Esophagus squamous epithelium (tissue), 5 donors: ENCODE measurements around the gene RALA. TPM values are rescaled to one million over a fixed set of nuclear protein-coding genes. Genes with fewer than 3 reads are reported as not detected.
A peak's percentile ranks its signal among the peaks of the same experiment; 100 is the strongest.

Experiments
- DNase-seq: peaks from one replicate; lab custom pipeline; 2025; lab: John Stamatoyannopoulos, UW
- H3K27ac ChIP-seq, 4 donors: fragments of 200-600 bp; sonication (generic); one replicate each; pipeline ENCODE4 v1.5.1; 2016 to 2019; ENCODE audit warnings: mild to moderate bottlenecking in 1 of 4
- H3K27me3 ChIP-seq, 4 donors: fragments of 200-600 bp; sonication (generic); 1 replicate in 3 of 4; 2 replicates in 1 of 4; pipeline versions ENCODE4 v1.5.1 to v1.6.0; 2017 to 2021; ENCODE audit warnings: antibody characterized with exemption in 1 of 4
- H3K36me3 ChIP-seq, 3 donors: fragments of 200-600 bp; sonication (generic); one replicate each; pipeline ENCODE4 v1.5.1; 2016 to 2019
- H3K4me1 ChIP-seq, 3 donors: fragments of 200-600 bp; sonication (generic); one replicate each; pipeline ENCODE4 v1.5.1; 2017 to 2019
- H3K4me3 ChIP-seq, 4 donors: fragments of 200-600 bp; sonication (generic); 1 replicate in 3 of 4; 2 replicates in 1 of 4; pipeline ENCODE4 v1.5.1; 2016 to 2019; ENCODE audit warnings: mild to moderate bottlenecking in 2 of 4, moderate library complexity in 1 of 4
- H3K9me3 ChIP-seq, 3 donors: fragments of 200-600 bp; sonication (generic); one replicate each; pipeline ENCODE4 v1.5.1; 2016 to 2019
- CTCF ChIP-seq, 6 experiments: fragments of 450-650 bp in 4 of 6; fragments of 200-600 bp in 2 of 6; sonication (generic) in 2 of 6; IDR thresholded peaks; one replicate each; pipeline ENCODE4 v1.5.1; 2016 to 2019; ENCODE audit warnings: antibody characterized with exemption in 6 of 6, mild to moderate bottlenecking in 4 of 6, moderate library complexity in 4 of 6
- POLR2A ChIP-seq, 4 donors: fragments of 450-650 bp; IDR thresholded peaks; one replicate each; pipeline ENCODE4 v1.6.1; 2017; ENCODE audit warnings: antibody characterized with exemption in 4 of 4, mild to moderate bottlenecking in 4 of 4, moderate library complexity in 3 of 4
- WGBS, 2 donors: methylation state at CpG; one replicate each; pipeline ENCODE4 v1.1.5; 2018; 5-methylcytosine and 5-hydroxymethylcytosine counted together
- intact Hi-C: fragments of 100-400 bp; cut with DNase I; formaldehyde crosslinking; loops from one replicate; pipeline ENCODE4 v1.15.0; 2022
- total RNA-seq, 4 donors: library from RNA; depleted of rRNA; stranded (reverse); fragments of >200 nt; gene quantifications; one replicate each; pipeline ENCODE4 v1.1.0, GENCODE V29; 2016
- donor health status: DM: yes; HTN: yes; CAD: no.

Gene RALA
- 10 to 100 TPM; 32.8 to 49.6 (median 39.9) TPM for total RNA-seq

- intact Hi-C loops, result no loop called here
- peaks cover 10 to 53% (median 11%) of the 10 kb centered on the region in 3 donors for H3K4me1 ChIP-seq
- no peaks in the 10 kb centered on the region for H3K36me3 ChIP-seq
- WGBS, 2 donors, result 0 to 6% methylated on average over 3 to 7 of the region's 56 CpGs
- peak within 1 kb of the TSS; percentile 82 to 98 (median 88) for H3K4me3 ChIP-seq
- DNase-seq, result peak; percentile 44
- TF ChIP-seq CTCF (IDR thresholded peaks at IDR 0.05) (peak in 1 of 6 experiments; percentile 5), POLR2A (IDR thresholded peaks at IDR 0.05) (peak in 2 of 4 donors; percentile 71 to 88)
- H3K27me3 ChIP-seq, result no peaks in the 10 kb centered on the region
- peak within 1 kb of the TSS; percentile 91 to 96 (median 93) for H3K27ac ChIP-seq
- no peaks in the 10 kb centered on the region for H3K9me3 ChIP-seq
These were observed at the start of gene RALA for GRCh38 chr7:39623047-39623731. TSS of gene RALA (plus strand) at chr7:39623572. CDS start at chr7:39686668, 63,096 bp downstream.

- 87 to 89% methylated on average over 2 of the region's 2 CpGs for WGBS, 2 donors
- no peak for TF ChIP-seq POLR2A (IDR thresholded peaks at IDR 0.05)
- no peak for TF ChIP-seq CTCF (IDR thresholded peaks at IDR 0.05)
- Histone ChIP-seq H3K4me3 (no peak overlapping the region), H3K4me1 (no peaks in the 10 kb centered on the region), H3K27me3 (no peaks in the 10 kb centered on the region), H3K27ac (no peak overlapping the region), H3K36me3 (peaks cover 0 to 61% (median 0%) of the 10 kb centered on the region in 3 donors), H3K9me3 (no peaks in the 10 kb centered on the region)
- no peak for DNase-seq
- intact Hi-C loops, result loop anchor here (5.0 kb wide), 1 partner anchor 167 kb away; no protein-coding TSS in a partner anchor
These were observed 48.6 kb upstream of the RALA start for GRCh38 chr7:39574673-39575349.

DNA sequence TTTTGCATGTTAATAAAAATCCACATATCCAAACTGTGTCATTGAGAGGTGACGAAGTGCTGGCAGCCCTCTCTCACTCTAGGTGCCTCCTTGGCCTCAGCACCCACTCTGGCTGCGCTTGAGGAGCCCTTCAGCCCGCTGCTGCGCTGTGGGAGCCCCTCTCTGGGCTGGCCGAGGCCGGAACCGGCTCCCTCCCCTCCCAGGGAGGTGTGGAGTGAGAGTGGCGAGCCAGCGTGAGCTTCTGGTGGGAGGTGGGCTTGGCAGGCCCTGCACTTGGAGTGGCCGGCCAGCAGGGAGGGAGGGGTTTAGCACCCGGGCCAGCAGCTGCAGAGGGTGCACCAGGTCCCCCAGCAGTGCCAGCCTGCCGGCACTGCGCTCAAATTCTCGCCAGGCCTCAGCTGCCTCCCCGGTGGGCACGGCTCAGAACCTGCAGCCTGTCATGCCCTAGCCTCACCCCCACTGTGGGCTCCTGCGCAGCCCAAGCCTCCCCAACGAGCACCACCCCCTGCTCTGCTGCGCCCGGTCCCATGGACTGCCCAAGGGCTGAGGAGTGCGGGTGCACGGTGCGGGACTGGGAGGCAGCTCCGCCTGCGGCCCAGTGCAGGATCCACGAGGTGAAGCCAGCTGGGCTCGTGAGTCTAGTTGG lies 46.0 kb upstream of the RALA start:
- H3K4me1 ChIP-seq, result no peaks in the 10 kb centered on the region
- no peak overlapping the region for H3K27ac ChIP-seq
- no peaks in the 10 kb centered on the region for H3K27me3 ChIP-seq
- H3K9me3 ChIP-seq, result no peaks in the 10 kb centered on the region
- WGBS, 2 donors, result 90 to 97% methylated on average over 2 to 9 of the region's 27 CpGs
- intact Hi-C loops, result loop anchor here (5.0 kb wide), 1 partner anchor 165 kb away; no protein-coding TSS in a partner anchor
- TF ChIP-seq CTCF (IDR thresholded peaks at IDR 0.05) (no peak), POLR2A (IDR thresholded peaks at IDR 0.05) (no peak)
- H3K4me3 ChIP-seq, result no peak overlapping the region
- DNase-seq, result no peak
- peaks cover 0 to 36% (median 0%) of the 10 kb centered on the region in 3 donors for H3K36me3 ChIP-seq

DNA sequence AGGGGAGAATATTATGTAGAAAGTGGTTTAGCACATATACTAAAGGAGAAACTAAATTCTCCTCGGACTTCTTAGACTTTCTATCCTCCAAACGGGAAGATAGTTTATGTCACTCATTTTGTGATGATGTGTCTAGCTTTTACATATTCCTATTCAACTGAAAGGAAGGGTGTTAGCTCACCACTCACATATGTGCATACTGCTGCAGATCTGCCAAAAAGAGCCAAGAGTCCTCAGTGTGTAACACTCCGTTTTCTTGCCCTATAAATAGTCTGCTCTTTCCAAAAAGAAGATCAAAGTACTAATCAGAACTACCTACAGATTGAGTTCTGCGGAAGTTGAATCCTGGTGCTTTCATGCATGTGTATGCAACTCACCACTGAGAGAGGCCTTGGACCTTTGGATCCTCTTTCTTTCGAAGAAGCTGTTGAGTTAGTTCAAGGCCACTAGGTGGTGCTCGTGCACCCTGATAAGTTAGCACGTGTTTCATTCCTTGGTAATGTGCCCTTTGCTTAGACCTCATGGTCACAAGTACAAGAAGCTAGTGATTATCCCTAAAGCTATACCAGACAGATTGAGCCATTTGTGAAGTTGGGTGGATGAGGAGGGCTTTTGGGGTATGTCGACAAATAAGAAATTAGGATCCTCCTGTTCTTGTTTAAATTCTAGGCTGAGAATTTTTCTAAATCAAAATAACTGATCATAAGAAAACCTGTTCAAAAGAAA lies 43.1 kb upstream of the RALA start:
- Histone ChIP-seq H3K27me3 (no peaks in the 10 kb centered on the region), H3K36me3 (peaks cover 0 to 15% (median 0%) of the 10 kb centered on the region in 3 donors), H3K27ac (no peak overlapping the region), H3K9me3 (no peaks in the 10 kb centered on the region), H3K4me1 (no peaks in the 10 kb centered on the region), H3K4me3 (no peak overlapping the region)
- intact Hi-C loops, result no loop called here
- 17 to 24% methylated on average over 8 of the region's 8 CpGs for WGBS, 2 donors
- TF ChIP-seq CTCF (IDR thresholded peaks at IDR 0.05) (peak in 5 of 6 experiments; percentile 78 to 90 (median 87)), POLR2A (IDR thresholded peaks at IDR 0.05) (no peak)
- DNase-seq, result no peak
